Lower leg skin (tissue), 3 donors: Measurements from ENCODE around the gene SLC47A2.

Experiments
- POLR2A ChIP-seq, 2 donors: fragments of 450-650 bp; IDR thresholded peaks; one replicate each; pipeline ENCODE4 v1.6.1; 2016 to 2017; ENCODE audit warnings: antibody characterized with exemption in 2 of 2, mild to moderate bottlenecking in 1 of 2, moderate library complexity in 1 of 2
- TF ChIP-seq, protein P1 (sequence below), 3 donors: fragments of 450-650 bp; IDR thresholded peaks; one replicate each; pipeline ENCODE4 v1.5.1; 2016; ENCODE audit warnings: antibody characterized with exemption in 3 of 3, mild to moderate bottlenecking in 3 of 3, moderate library complexity in 2 of 3

DNA sequence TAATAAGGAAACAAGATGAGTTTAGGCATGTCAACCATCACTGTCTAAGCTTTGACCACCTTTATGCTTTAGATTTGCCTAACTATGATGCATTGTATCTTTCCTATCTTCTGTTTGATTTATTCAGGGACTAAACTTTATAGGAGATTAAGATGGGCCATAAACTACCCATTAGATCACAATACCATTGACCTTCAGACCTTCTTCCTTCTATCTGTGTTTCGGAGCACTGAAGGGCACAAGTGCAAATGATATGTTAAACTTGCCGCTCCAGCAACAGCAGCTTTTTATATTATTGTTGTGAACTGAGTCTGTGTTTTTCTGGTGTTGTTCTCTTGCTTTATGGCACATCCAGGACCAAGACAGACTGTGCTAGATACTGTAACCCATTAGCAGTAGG is 84.5 kb downstream of the SLC47A2 start:
- TF ChIP-seq, protein P1, sequence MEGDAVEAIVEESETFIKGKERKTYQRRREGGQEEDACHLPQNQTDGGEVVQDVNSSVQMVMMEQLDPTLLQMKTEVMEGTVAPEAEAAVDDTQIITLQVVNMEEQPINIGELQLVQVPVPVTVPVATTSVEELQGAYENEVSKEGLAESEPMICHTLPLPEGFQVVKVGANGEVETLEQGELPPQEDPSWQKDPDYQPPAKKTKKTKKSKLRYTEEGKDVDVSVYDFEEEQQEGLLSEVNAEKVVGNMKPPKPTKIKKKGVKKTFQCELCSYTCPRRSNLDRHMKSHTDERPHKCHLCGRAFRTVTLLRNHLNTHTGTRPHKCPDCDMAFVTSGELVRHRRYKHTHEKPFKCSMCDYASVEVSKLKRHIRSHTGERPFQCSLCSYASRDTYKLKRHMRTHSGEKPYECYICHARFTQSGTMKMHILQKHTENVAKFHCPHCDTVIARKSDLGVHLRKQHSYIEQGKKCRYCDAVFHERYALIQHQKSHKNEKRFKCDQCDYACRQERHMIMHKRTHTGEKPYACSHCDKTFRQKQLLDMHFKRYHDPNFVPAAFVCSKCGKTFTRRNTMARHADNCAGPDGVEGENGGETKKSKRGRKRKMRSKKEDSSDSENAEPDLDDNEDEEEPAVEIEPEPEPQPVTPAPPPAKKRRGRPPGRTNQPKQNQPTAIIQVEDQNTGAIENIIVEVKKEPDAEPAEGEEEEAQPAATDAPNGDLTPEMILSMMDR (IDR thresholded peaks at IDR 0.05) = no peak
- TF ChIP-seq POLR2A (IDR thresholded peaks at IDR 0.05) = no peak
